HEK293 (cell line): Measurements from ENCODE around the gene CACNB4.
"Not testable (repeated sequence)": the region's sequence is repeated elsewhere in the genome, so short reads cannot be mapped to it uniquely, and the experiment has no call there.

ENCODE experiments used
- CTCF ChIA-PET: fragments of 350-600 bp; formaldehyde crosslinking; extraction: SDS; loops from one replicate; lab custom pipeline; 2021; ENCODE audit warnings: antibody characterized with exemption; lab: Yijun Ruan, JAX
- POLR2A ChIA-PET: fragments of 300-600 bp; formaldehyde crosslinking; extraction: SDS; loops from one replicate; lab custom pipeline; 2020; ENCODE audit warnings: antibody characterized with exemption, inconsistent platforms; lab: Yijun Ruan, JAX
- H3K27ac ChIP-seq: fragments of 200-500 bp; sonication (Bioruptor generic); 2 replicates; pipeline ENCODE4 v1.5.1; 2014; ENCODE audit warnings: low read depth, low read length, control low read depth, inconsistent platforms; ENCODE audit errors: extremely low read depth
- H3K36me3 ChIP-seq, 2 experiments: fragments of 200-500 bp in 1 of 2; sonication (Bioruptor generic) in 1 of 2; 1 replicate in 1 of 2; 2 replicates in 1 of 2; pipeline ENCODE4 v1.5.1; 2014 to 2017; ENCODE audit warnings: inconsistent platforms in 2 of 2, low read length in 2 of 2; ENCODE audit not compliant: control insufficient read depth in 2 of 2, insufficient read depth in 1 of 2
- H3K4me1 ChIP-seq: fragments of 200-500 bp; sonication (Bioruptor generic); 2 replicates; pipeline ENCODE4 v1.5.1; 2014; ENCODE audit warnings: mild to moderate bottlenecking, low read length, inconsistent platforms; ENCODE audit not compliant: control insufficient read depth, insufficient read depth
- H3K4me3 ChIP-seq: 2 replicates; pipeline ENCODE4 v1.5.1; 2011; ENCODE audit warnings: low read depth, mild to moderate bottlenecking, control low read depth, low read length, moderate library complexity
- H3K9me3 ChIP-seq: fragments of 200-500 bp; sonication (Bioruptor generic); 2 replicates; pipeline ENCODE4 v1.5.1; 2014; ENCODE audit warnings: low read depth, low read length, inconsistent platforms; ENCODE audit not compliant: control insufficient read depth, insufficient read depth
- FEZF1 ChIP-seq: fragments of 450-650 bp; formaldehyde crosslinking; IDR thresholded peaks from 2 replicates; pipeline ENCODE4 v1.5.1; 2016; ENCODE audit warnings: missing biosample characterization, missing genetic modification characterization
- PRDM6 ChIP-seq: fragments of 450-650 bp; formaldehyde crosslinking; IDR thresholded peaks from 2 replicates; pipeline ENCODE4 v1.5.1; 2017; ENCODE audit warnings: missing biosample characterization, missing genetic modification characterization
- ZNF138 ChIP-seq: fragments of 450-650 bp; formaldehyde crosslinking; IDR thresholded peaks from 2 replicates; pipeline ENCODE4 v1.5.1; 2016; ENCODE audit warnings: missing biosample characterization, missing genetic modification characterization, borderline replicate concordance
- ZNF221 ChIP-seq: fragments of 450-650 bp; formaldehyde crosslinking; IDR thresholded peaks from 2 replicates; pipeline ENCODE4 v1.5.1; 2017; ENCODE audit warnings: missing biosample characterization, missing genetic modification characterization, borderline replicate concordance
- ZNF239 ChIP-seq: fragments of 450-650 bp; formaldehyde crosslinking; IDR thresholded peaks from 2 replicates; pipeline ENCODE4 v1.5.1; 2016; ENCODE audit warnings: missing biosample characterization, missing genetic modification characterization
- ZNF24 ChIP-seq: fragments of 450-650 bp; formaldehyde crosslinking; IDR thresholded peaks from 2 replicates; pipeline ENCODE4 v1.5.1; 2016; ENCODE audit warnings: missing biosample characterization, missing genetic modification characterization
- ZNF274 ChIP-seq, 2 experiments: fragments of 200-500 bp in 1 of 2; fragments of 450-650 bp in 1 of 2; sonication (Bioruptor generic) in 1 of 2; formaldehyde crosslinking in 1 of 2; IDR thresholded peaks; 2 replicates each; pipeline versions ENCODE4 v1.5.1 to v1.6.1; 2014 to 2016; ENCODE audit warnings: borderline replicate concordance in 1 of 2, inconsistent platforms in 1 of 2, low read length in 1 of 2, missing biosample characterization in 1 of 2, missing genetic modification characterization in 1 of 2
- ZNF394 ChIP-seq: fragments of 450-650 bp; formaldehyde crosslinking; IDR thresholded peaks from 2 replicates; pipeline ENCODE4 v1.5.1; 2016; ENCODE audit warnings: missing biosample characterization, missing genetic modification characterization, mild to moderate bottlenecking, moderate library complexity, borderline replicate concordance
- ZNF529 ChIP-seq: fragments of 450-650 bp; formaldehyde crosslinking; IDR thresholded peaks from 2 replicates; pipeline ENCODE4 v1.5.1; 2017; ENCODE audit warnings: missing genetic modification characterization, missing biosample characterization; ENCODE audit not compliant: insufficient replicate concordance
- ZNF544 ChIP-seq: fragments of 450-650 bp; formaldehyde crosslinking; IDR thresholded peaks from 2 replicates; pipeline ENCODE4 v1.5.0; 2017; ENCODE audit warnings: missing biosample characterization, missing genetic modification characterization
- ZNF585B ChIP-seq: fragments of 450-650 bp; formaldehyde crosslinking; IDR thresholded peaks from 2 replicates; pipeline ENCODE4 v1.5.1; 2016; ENCODE audit warnings: missing biosample characterization, missing genetic modification characterization
- ZNF600 ChIP-seq: fragments of 450-650 bp; formaldehyde crosslinking; IDR thresholded peaks from 2 replicates; pipeline ENCODE4 v1.5.1; 2016; ENCODE audit warnings: missing biosample characterization, missing genetic modification characterization
- ZNF707 ChIP-seq: fragments of 450-650 bp; formaldehyde crosslinking; IDR thresholded peaks from 2 replicates; pipeline ENCODE4 v1.5.1; 2016; ENCODE audit warnings: missing biosample characterization, missing genetic modification characterization
- ZSCAN23 ChIP-seq: fragments of 450-650 bp; formaldehyde crosslinking; IDR thresholded peaks from 2 replicates; pipeline ENCODE4 v1.5.1; 2016; ENCODE audit warnings: missing biosample characterization, missing genetic modification characterization
- TF ChIP-seq, protein P1 (sequence below): fragments of 450-650 bp; formaldehyde crosslinking; IDR thresholded peaks from 2 replicates; pipeline ENCODE4 v1.5.1; 2016; ENCODE audit warnings: missing biosample characterization, missing genetic modification characterization

The CACNB4 gene

DNA sequence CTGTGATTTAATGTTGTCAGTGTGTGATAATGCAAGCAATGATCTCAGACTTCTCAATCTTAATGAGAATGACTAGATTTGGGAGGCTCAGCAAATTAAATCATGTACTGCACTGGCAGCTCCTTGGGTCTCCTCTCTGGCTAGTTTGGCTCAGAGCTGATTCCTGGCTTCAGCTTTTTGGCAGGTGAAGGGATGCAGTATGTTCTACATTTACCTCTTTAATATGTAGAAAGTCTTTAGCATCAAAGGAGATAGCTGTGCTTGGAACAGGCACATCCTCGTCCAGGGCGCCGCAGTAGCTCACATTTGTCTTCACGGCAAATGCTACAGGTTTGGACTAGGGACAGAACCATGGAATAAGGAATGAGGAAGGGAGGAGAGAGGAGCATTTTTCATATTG lies 218.3 kb downstream of the CACNB4 start (continued):
- TF ChIP-seq, protein P1, sequence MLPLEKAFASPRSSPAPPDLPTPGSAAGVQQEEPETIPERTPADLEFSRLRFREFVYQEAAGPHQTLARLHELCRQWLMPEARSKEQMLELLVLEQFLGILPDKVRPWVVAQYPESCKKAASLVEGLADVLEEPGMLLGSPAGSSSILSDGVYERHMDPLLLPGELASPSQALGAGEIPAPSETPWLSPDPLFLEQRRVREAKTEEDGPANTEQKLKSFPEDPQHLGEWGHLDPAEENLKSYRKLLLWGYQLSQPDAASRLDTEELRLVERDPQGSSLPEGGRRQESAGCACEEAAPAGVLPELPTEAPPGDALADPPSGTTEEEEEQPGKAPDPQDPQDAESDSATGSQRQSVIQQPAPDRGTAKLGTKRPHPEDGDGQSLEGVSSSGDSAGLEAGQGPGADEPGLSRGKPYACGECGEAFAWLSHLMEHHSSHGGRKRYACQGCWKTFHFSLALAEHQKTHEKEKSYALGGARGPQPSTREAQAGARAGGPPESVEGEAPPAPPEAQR (tag by site-specific recombination): no peak
- TF ChIP-seq ZNF138 (tag by site-specific recombination): no peak
- TF ChIP-seq ZNF707 (tag by site-specific recombination): no peak
- TF ChIP-seq, all 188 proteins: peak for 0

DNA sequence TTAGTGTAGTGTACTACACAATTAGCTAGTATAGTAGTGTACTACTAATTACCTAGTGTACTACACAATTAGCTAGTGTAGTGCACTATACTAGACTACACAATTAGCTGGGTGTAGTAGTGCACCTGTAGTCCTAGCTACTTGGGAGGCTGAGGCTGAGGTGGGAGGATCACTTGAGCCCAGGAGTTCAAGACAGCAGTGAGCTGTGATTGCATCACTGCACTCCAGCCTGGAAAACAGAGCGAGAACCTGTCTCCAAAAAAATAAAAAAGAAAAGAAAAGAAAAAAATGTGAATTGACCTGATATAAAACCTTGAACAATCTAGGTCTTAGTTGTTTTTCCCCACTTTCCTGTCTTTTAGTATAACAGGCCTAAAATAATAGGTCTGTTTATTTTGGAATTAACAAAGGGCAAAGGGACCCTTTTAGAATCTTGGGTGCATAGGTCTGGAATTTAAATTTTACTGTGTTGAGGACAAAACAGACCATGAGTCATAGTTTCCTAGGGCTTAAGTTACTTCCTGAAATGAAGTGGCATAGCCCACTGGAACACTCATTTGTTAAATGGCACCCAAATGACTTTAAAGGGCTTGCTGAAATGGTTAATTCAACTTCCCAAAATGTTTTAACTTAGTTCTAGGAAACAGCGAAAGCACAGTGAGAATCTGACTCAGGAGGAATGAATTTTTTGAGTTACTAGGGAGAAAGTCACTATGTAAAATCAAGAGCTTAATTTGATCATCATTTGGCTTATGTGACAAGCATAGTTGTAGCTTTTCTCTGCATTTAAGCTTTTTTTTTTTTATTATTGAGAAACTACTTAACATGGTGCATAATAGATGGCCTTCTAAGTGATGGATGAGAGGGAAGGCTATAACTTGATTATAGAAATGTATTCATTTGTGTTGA lies 219.9 kb downstream of the CACNB4 start:
- peak; percentile 46; the same call in 1 of the 2 replicates for TF ChIP-seq PRDM6
- TF ChIP-seq ZSCAN23 (tag by site-specific recombination): no peak
- 0 out of 2 replicates have a peak, but pooled peaks have one; percentile 18 for TF ChIP-seq ZNF600
- TF ChIP-seq, all 188 proteins: peak for 2
- POLR2A ChIA-PET: interaction anchor here (0.6 kb wide), 1 partner anchor 26 kb away, joined by 3 read pairs; no protein-coding TSS in a partner anchor
- H3K27ac ChIP-seq: no peak overlapping the region
- H3K4me3 ChIP-seq: no peak overlapping the region
- CTCF ChIA-PET: interaction anchor here (0.6 to 2.2 kb wide), 4 partner anchors 13 to 147 kb away, joined by 3 to 7 read pairs (median 4); no protein-coding TSS in a partner anchor
- H3K4me1 ChIP-seq: no peaks in the 10 kb centered on the region
- no peaks in the 10 kb centered on the region for H3K9me3 ChIP-seq
- peaks cover 0 to 38% of the 10 kb centered on the region in 2 experiments for H3K36me3 ChIP-seq

- ChIA-PET CTCF (interaction anchor here (0.7 to 2.2 kb wide), 3 partner anchors 14 to 147 kb away, joined by 3 to 7 read pairs (median 4); no protein-coding TSS in a partner anchor), POLR2A (no interaction called here)
- Histone ChIP-seq H3K4me1 (no peaks in the 10 kb centered on the region), H3K36me3 (peaks cover 0 to 37% of the 10 kb centered on the region in 2 experiments), H3K27ac (no peak overlapping the region), H3K9me3 (no peaks in the 10 kb centered on the region), H3K4me3 (no peak overlapping the region)
- TF ChIP-seq ZNF274 (IDR thresholded peaks at IDR 0.05; ENCODE audit: low read length): no peak
- TF ChIP-seq ZNF274 (tag by site-specific recombination; IDR thresholded peaks at IDR 0.05; ENCODE audit: borderline replicate concordance): no peak
- TF ChIP-seq ZNF529 (tag by site-specific recombination): no peak
- TF ChIP-seq ZNF394 (tag by site-specific recombination): no peak
- no peak for TF ChIP-seq ZNF239 (tag by site-specific recombination)
- TF ChIP-seq ZNF221 (tag by site-specific recombination): no peak
- TF ChIP-seq FEZF1 (tag by site-specific recombination): no peak
- TF ChIP-seq ZNF585B: no peak
- no peak for TF ChIP-seq ZNF544 (tag by site-specific recombination)
- no peak for TF ChIP-seq ZNF24 (tag by site-specific recombination)
- TF ChIP-seq, all 188 proteins: peak for 0
Measured at GRCh38 chr2:151878204-151878603, 220.6 kb downstream of the CACNB4 start.

DNA sequence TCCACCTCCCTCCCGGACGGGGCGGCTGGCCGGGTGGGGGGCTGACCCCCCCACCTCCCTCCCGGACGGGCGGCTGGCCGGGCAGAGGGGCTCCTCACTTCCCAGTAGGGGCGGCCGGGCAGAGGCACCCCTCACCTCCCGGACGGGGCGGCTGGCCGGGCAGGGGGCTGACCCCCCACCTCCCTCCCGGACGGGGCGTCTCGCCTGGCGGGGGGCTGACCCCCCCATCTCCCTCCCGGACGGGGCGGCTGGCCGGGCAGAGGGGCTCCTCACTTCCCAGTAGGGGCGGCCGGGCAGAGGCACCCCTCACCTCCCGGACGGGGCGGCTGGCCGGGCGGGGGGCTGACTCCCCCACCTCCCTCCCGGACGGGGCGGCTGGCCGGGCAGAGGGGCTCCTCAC lies 223.2 kb downstream of the CACNB4 start:
- POLR2A ChIA-PET, H3K9me3 ChIP-seq, H3K27ac ChIP-seq, H3K4me1 ChIP-seq, CTCF ChIA-PET, H3K4me3 ChIP-seq: not testable (repeated sequence)
- peaks cover 0 to 34% of the 10 kb centered on the region in 2 experiments for H3K36me3 ChIP-seq
